A549 (cell line): Measurements from ENCODE around the gene KRT23. TPM values are rescaled to one million over a fixed set of nuclear protein-coding genes. Genes with fewer than 3 reads are reported as not detected.

Experiments
- ATAC-seq, 2 experiments: fragments of 200-7000 bp in 1 of 2; fragments of >200 bp in 1 of 2; cut with Nextera tagmentation in 1 of 2; cut with Tn5 transposase in 1 of 2; 3 replicates each; pipeline versions ENCODE4 v1.8.0 to v1.9.1; 2018 to 2020; ENCODE audit warnings: mild to moderate bottlenecking in 1 of 2, moderate library complexity in 1 of 2
- CTCF ChIA-PET: fragments of 300-600 bp; sonication (Branson Sonifier 250); formaldehyde crosslinking; extraction: SDS; loops from one replicate; lab custom pipeline; 2021; ENCODE audit warnings: antibody characterized with exemption, inconsistent platforms; lab: Yijun Ruan, JAX
- POLR2A ChIA-PET: fragments of 350-600 bp; formaldehyde crosslinking; extraction: SDS; loops from one replicate; lab custom pipeline; 2021; ENCODE audit warnings: antibody characterized with exemption, inconsistent platforms; lab: Yijun Ruan, JAX
- DNase-seq, 2 experiments: peaks; one replicate each; pipeline versions ENCODE4 v3.0.0 to v3.0.0-alpha.2; 2011 to 2016; ENCODE audit warnings: low read depth in 1 of 2, low spot score in 1 of 2
- FAIRE-seq: peaks from 2 replicates; lab custom pipeline; 2011; peaks lifted over from hg19 to GRCh38; lab: Jason Lieb, UNC
- H3K27ac ChIP-seq, 2 experiments: fragments of >200 bp; sonication (Bioruptor Twin); formaldehyde crosslinking; 3 replicates each; pipeline ENCODE4 v1.5.1; 2016 to 2017
- H3K4me1 ChIP-seq: fragments of >200 bp; sonication (Bioruptor Twin); formaldehyde crosslinking; 3 replicates; pipeline ENCODE4 v1.6.1; 2016
- H3K4me2 ChIP-seq: fragments of >200 bp; sonication (Bioruptor Twin); formaldehyde crosslinking; 3 replicates; pipeline ENCODE4 v1.6.1; 2016
- H3K4me3 ChIP-seq: fragments of >200 bp; sonication (Bioruptor Twin); formaldehyde crosslinking; 3 replicates; pipeline ENCODE4 v1.5.1; 2016
- H3K9me3 ChIP-seq: fragments of >200 bp; sonication (Bioruptor Twin); formaldehyde crosslinking; 3 replicates; pipeline ENCODE4 v1.6.1; 2016
- BHLHE40 ChIP-seq: IDR thresholded peaks from 2 replicates; pipeline ENCODE4 v1.6.1; 2012; ENCODE audit warnings: low read depth, low read length, inconsistent platforms
- CEBPB ChIP-seq, 2 experiments: fragments of >200 bp in 1 of 2; sonication (Bioruptor Twin) in 1 of 2; formaldehyde crosslinking in 1 of 2; IDR thresholded peaks; 2 replicates each; pipeline ENCODE4 v1.6.1; 2012 to 2016
- CHD2 ChIP-seq: fragments of 150-350 bp; IDR thresholded peaks from 2 replicates; pipeline ENCODE4 v1.6.1; 2014; ENCODE audit warnings: low read length; ENCODE audit not compliant: partially characterized antibody
- CHD4 ChIP-seq: fragments of 200-600 bp; sonication (generic); IDR thresholded peaks from 2 replicates; pipeline ENCODE4 v1.6.1; 2016; ENCODE audit warnings: antibody characterized with exemption, mild to moderate bottlenecking, borderline replicate concordance
- EP300 ChIP-seq, 2 experiments: fragments of >200 bp; sonication (Bioruptor Twin); formaldehyde crosslinking; IDR thresholded peaks; 2 replicates in 1 of 2; 3 replicates in 1 of 2; pipeline ENCODE4 v1.6.1; 2016 to 2017
- ESRRA ChIP-seq: fragments of 150-350 bp; IDR thresholded peaks from 2 replicates; pipeline ENCODE4 v1.6.1; 2014; ENCODE audit warnings: mild to moderate bottlenecking, low read length, borderline replicate concordance
- FOSB ChIP-seq: fragments of 250-450 bp; sonication (Bioruptor Pico); IDR thresholded peaks from 2 replicates; pipeline ENCODE4 v1.5.0; 2020; ENCODE audit warnings: mild to moderate bottlenecking, moderate library complexity
- GATA3 ChIP-seq: IDR thresholded peaks from 2 replicates; pipeline ENCODE4 v1.6.1; 2012; ENCODE audit warnings: borderline replicate concordance
- HDAC2 ChIP-seq: fragments of 200-600 bp; sonication (generic); IDR thresholded peaks from 2 replicates; pipeline ENCODE4 v1.6.1; 2016
- HEYL ChIP-seq: fragments of 250-450 bp; sonication (Bioruptor Pico); IDR thresholded peaks from 2 replicates; pipeline ENCODE4 v1.8.0; 2021; ENCODE audit warnings: mild to moderate bottlenecking, moderate library complexity
- JUNB ChIP-seq: fragments of >200 bp; sonication (Bioruptor Twin); formaldehyde crosslinking; IDR thresholded peaks from 2 replicates; pipeline ENCODE4 v1.6.1; 2016
- KDM1A ChIP-seq: fragments of 200-600 bp; sonication (generic); IDR thresholded peaks from 2 replicates; pipeline ENCODE4 v1.6.1; 2016; ENCODE audit warnings: low read depth, mild to moderate bottlenecking
- KDM5A ChIP-seq: fragments of 200-600 bp; sonication (generic); IDR thresholded peaks from 2 replicates; pipeline ENCODE4 v1.6.1; 2016; ENCODE audit warnings: antibody characterized with exemption, mild to moderate bottlenecking
- MAZ ChIP-seq: fragments of 150-350 bp; IDR thresholded peaks from 2 replicates; pipeline ENCODE4 v1.6.1; 2014; ENCODE audit warnings: antibody characterized with exemption, low read depth, low read length, borderline replicate concordance
- NFE2L2 ChIP-seq: fragments of 150-350 bp; conservative IDR thresholded peaks from 2 replicates; pipeline ENCODE4 v1.6.1; 2014; ENCODE audit warnings: low read length
- NPAS2 ChIP-seq: fragments of 250-450 bp; sonication (Bioruptor Pico); IDR thresholded peaks from 2 replicates; pipeline ENCODE4 v1.8.0; 2022; ENCODE audit warnings: mild to moderate bottlenecking, moderate library complexity, borderline replicate concordance
- PHF8 ChIP-seq: fragments of 200-600 bp; sonication (generic); IDR thresholded peaks from 2 replicates; pipeline ENCODE4 v1.6.1; 2016; ENCODE audit warnings: low read depth, mild to moderate bottlenecking, antibody characterized with exemption, moderate library complexity, borderline replicate concordance
- POLR2A ChIP-seq: IDR thresholded peaks from 2 replicates; pipeline ENCODE4 v1.6.1; 2012; ENCODE audit warnings: mild to moderate bottlenecking, low read length
- POLR2AphosphoS2 ChIP-seq: conservative IDR thresholded peaks from 2 replicates; pipeline ENCODE4 v1.6.1; 2012; ENCODE audit warnings: low read length, improper control_type of control experiment, inconsistent platforms
- ZC3H11A ChIP-seq: fragments of 450-650 bp; IDR thresholded peaks from 2 replicates; pipeline ENCODE4 v1.6.1; 2014; ENCODE audit warnings: antibody characterized with exemption, mild to moderate bottlenecking
- ZNF302 ChIP-seq: fragments of 250-450 bp; sonication (Bioruptor Pico); IDR thresholded peaks from 2 replicates; pipeline ENCODE4 v1.9.0; 2021; ENCODE audit warnings: inconsistent platforms, mild to moderate bottlenecking, moderate library complexity
- WGBS: methylation state at CpG from one replicate; pipeline ENCODE4 v1.1.6; 2017; ENCODE audit errors: missing lambda C conversion rate; 5-methylcytosine and 5-hydroxymethylcytosine counted together
- polyA plus RNA-seq, 4 experiments: library from polyadenylated mRNA; depleted of rRNA in 3 of 4; stranded (reverse); fragments of >200 nt; fragmentation: RNase III in 1 of 4; extraction: RNeasy Plus Mini Kit Qiagen cat#74134 plus additional on column Dnase treatment in 1 of 4; gene quantifications; 2 replicates in 3 of 4; 3 replicates in 1 of 4; pipeline ENCODE4 v1.2.3, GENCODE V29; 2011 to 2017
- TF ChIP-seq, protein P1 (sequence below): fragments of 200-600 bp; sonication (generic); IDR thresholded peaks from 2 replicates; pipeline ENCODE4 v1.6.1; 2016; ENCODE audit warnings: antibody characterized with exemption, mild to moderate bottlenecking, moderate library complexity
- TF ChIP-seq, protein P2 (sequence below): fragments of >200 bp; sonication (Bioruptor Twin); formaldehyde crosslinking; IDR thresholded peaks from 3 replicates; pipeline ENCODE4 v1.6.1; 2016
- TF ChIP-seq, protein P3 (sequence below): IDR thresholded peaks from 2 replicates; pipeline ENCODE4 v1.6.1; 2012
- TF ChIP-seq, protein P4 (sequence below): fragments of 250-450 bp; sonication (Bioruptor Pico); IDR thresholded peaks from 2 replicates; pipeline ENCODE4 v1.5.0; 2020; ENCODE audit warnings: low read depth, mild to moderate bottlenecking, moderate library complexity
- TF ChIP-seq, protein P5 (sequence below): IDR thresholded peaks from 2 replicates; pipeline ENCODE4 v1.6.1; 2012; ENCODE audit warnings: low read depth, borderline replicate concordance
- TF ChIP-seq, protein P6 (sequence below): fragments of >200 bp; sonication (Bioruptor Twin); formaldehyde crosslinking; IDR thresholded peaks from 2 replicates; pipeline ENCODE4 v1.6.1; 2016

Gene KRT23
- polyA plus RNA-seq, 2 of the 4 experiments (the other 2 are of a cell fraction), result not detected

DNA sequence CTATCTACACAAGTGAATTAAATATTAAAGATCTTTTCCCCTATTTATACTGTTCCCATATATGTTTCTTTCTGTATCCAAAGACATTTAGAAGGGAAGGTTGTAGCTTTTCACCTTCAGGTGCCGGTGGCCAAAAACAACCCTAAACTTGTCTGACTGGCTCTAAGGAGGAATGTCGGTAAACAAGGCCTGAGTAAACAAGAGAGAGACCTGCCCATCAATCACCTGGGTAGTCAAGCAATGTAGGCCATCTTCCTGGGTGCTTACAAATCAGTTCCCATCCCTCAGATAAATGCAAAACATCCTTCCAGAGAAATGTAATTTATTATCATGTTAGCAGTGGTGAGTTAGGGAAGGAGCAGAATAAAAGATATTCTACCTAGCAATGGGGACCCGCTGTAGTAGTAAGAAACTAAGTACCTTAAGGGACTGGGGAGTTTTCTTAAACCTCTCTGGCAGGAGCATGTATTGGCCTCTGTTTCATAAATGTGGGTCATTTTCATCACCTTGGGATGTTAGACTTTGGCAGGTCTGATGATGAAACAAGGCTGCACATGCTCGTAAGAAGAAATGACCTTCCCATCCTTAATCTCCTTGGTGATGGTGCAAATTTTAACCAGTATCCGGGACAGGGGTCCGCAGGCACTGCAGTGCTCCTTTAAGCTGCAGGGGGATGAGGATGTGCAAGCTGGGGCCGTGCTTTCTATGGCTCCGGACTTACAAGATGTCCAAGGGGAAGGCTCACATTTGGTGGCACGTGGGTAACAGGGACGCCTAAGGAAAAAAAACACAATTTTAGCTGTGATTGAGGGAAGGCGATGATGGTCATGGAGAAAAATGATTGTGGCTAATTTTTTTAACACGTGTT, 20.9 kb upstream of the KRT23 start:
- Histone ChIP-seq H3K4me1 (peaks cover 28% of the 10 kb centered on the region), H3K27ac (peak overlapping the region in 1 of 2 experiments; percentile 26; a peak in 3 of 6 replicates), H3K9me3 (no peaks in the 10 kb centered on the region), H3K4me2 (peak overlapping the region; percentile 1; the same call in 1 of the 3 replicates), H3K4me3 (no peak overlapping the region)
- no peak for FAIRE-seq
- 75% methylated on average over 12 of the region's 12 CpGs for WGBS
- ATAC-seq, result no peak
- POLR2A ChIA-PET, result no interaction called here
- CTCF ChIA-PET, result interaction anchor here (0.9 to 1.7 kb wide), 6 partner anchors 11 to 708 kb away, joined by 3 to 8 read pairs (median 4); no protein-coding TSS in a partner anchor
- DNase-seq, result no peak
- TF ChIP-seq ZNF302 (CRISPR knock-in tag) (no peak), POLR2A (no peak), NPAS2 (CRISPR knock-in tag) (no peak), CHD2 (no peak), HDAC2 (no peak), BHLHE40 (no peak), ESRRA (no peak), PHF8 (no peak), NFE2L2 (no peak), EP300 (IDR thresholded peaks at IDR 0.05) (no peak), JUNB (no peak), POLR2AphosphoS2 (no peak), MAZ (no peak)
- TF ChIP-seq, protein P1, sequence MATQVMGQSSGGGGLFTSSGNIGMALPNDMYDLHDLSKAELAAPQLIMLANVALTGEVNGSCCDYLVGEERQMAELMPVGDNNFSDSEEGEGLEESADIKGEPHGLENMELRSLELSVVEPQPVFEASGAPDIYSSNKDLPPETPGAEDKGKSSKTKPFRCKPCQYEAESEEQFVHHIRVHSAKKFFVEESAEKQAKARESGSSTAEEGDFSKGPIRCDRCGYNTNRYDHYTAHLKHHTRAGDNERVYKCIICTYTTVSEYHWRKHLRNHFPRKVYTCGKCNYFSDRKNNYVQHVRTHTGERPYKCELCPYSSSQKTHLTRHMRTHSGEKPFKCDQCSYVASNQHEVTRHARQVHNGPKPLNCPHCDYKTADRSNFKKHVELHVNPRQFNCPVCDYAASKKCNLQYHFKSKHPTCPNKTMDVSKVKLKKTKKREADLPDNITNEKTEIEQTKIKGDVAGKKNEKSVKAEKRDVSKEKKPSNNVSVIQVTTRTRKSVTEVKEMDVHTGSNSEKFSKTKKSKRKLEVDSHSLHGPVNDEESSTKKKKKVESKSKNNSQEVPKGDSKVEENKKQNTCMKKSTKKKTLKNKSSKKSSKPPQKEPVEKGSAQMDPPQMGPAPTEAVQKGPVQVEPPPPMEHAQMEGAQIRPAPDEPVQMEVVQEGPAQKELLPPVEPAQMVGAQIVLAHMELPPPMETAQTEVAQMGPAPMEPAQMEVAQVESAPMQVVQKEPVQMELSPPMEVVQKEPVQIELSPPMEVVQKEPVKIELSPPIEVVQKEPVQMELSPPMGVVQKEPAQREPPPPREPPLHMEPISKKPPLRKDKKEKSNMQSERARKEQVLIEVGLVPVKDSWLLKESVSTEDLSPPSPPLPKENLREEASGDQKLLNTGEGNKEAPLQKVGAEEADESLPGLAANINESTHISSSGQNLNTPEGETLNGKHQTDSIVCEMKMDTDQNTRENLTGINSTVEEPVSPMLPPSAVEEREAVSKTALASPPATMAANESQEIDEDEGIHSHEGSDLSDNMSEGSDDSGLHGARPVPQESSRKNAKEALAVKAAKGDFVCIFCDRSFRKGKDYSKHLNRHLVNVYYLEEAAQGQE, result no peak
- TF ChIP-seq, protein P2, sequence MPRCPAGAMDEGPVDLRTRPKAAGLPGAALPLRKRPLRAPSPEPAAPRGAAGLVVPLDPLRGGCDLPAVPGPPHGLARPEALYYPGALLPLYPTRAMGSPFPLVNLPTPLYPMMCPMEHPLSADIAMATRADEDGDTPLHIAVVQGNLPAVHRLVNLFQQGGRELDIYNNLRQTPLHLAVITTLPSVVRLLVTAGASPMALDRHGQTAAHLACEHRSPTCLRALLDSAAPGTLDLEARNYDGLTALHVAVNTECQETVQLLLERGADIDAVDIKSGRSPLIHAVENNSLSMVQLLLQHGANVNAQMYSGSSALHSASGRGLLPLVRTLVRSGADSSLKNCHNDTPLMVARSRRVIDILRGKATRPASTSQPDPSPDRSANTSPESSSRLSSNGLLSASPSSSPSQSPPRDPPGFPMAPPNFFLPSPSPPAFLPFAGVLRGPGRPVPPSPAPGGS, result no peak
- TF ChIP-seq, protein P3, sequence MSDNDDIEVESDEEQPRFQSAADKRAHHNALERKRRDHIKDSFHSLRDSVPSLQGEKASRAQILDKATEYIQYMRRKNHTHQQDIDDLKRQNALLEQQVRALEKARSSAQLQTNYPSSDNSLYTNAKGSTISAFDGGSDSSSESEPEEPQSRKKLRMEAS, result no peak
- TF ChIP-seq, protein P4, sequence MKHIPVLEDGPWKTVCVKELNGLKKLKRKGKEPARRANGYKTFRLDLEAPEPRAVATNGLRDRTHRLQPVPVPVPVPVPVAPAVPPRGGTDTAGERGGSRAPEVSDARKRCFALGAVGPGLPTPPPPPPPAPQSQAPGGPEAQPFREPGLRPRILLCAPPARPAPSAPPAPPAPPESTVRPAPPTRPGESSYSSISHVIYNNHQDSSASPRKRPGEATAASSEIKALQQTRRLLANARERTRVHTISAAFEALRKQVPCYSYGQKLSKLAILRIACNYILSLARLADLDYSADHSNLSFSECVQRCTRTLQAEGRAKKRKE (CRISPR knock-in tag), result no peak

DNA sequence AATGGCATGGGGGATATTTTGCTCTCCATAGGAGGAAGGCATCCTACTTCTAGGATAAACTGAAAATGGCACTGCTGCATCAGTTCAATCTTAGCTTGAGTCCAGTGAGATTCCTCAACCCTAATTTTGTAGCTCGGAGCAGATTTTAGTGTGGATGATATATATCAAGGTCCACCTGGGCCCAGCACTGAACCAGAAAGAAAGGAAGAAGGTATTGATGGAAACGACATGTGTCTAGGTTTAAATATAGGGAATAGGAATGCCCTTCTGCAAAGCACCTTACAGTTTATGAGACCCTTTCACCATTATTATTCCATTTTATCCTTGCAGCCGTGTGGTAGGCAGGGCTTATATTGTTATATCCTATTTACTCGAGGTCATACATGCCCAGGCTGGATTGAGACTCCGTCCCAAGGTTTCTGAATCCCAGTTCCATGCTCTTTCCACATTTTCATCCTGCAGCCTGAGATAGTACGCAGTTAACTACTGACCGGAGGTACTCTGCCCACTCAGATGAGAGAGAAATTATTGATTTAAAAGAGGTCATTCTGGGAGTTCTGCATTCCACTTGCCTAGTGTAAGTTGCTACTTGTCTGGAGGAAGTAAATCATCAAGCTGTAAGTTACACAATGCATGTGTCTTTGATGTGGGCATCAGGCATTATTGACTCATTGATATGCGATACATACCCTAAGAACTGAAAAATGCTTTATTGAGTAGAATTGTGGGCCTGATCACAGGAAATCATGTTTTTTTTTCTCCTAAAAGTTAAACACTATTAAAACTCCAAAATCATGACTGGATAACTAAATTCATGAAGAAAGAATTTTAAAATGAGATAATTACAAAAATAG, 19.2 kb upstream of the KRT23 start:
- FAIRE-seq, result peak; percentile 92
- peak in 1 of 2 experiments; percentile 77 for DNase-seq
- Histone ChIP-seq H3K4me1 (peaks cover 36% of the 10 kb centered on the region), H3K27ac (peak overlapping the region; percentile 51 to 76; a peak in 5 of 6 replicates), H3K4me2 (peak overlapping the region; percentile 50), H3K9me3 (no peaks in the 10 kb centered on the region), H3K4me3 (no peak overlapping the region)
- ChIA-PET CTCF (interaction anchor here (0.7 to 2.0 kb wide), 3 partner anchors 13 to 592 kb away, joined by 3 to 8 read pairs (median 4); no protein-coding TSS in a partner anchor), POLR2A (no interaction called here)
- 49% methylated on average over 8 of the region's 8 CpGs for WGBS
- ATAC-seq, result peak; percentile 65 to 75; a peak in 5 of 6 replicates
- TF ChIP-seq, protein P5, sequence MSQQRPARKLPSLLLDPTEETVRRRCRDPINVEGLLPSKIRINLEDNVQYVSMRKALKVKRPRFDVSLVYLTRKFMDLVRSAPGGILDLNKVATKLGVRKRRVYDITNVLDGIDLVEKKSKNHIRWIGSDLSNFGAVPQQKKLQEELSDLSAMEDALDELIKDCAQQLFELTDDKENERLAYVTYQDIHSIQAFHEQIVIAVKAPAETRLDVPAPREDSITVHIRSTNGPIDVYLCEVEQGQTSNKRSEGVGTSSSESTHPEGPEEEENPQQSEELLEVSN, result no peak
- no peak for TF ChIP-seq ESRRA
- TF ChIP-seq JUNB, result peak; percentile 94
- no peak for TF ChIP-seq HEYL (CRISPR knock-in tag)
- TF ChIP-seq, protein P6, sequence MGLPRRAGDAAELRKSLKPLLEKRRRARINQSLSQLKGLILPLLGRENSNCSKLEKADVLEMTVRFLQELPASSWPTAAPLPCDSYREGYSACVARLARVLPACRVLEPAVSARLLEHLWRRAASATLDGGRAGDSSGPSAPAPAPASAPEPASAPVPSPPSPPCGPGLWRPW, result peak; percentile 62; the same call in 1 of the 2 replicates
- TF ChIP-seq KDM5A, result no peak
- no peak for TF ChIP-seq ZC3H11A
- no peak for TF ChIP-seq KDM1A
- no peak for TF ChIP-seq FOSB (CRISPR knock-in tag)
- no peak for TF ChIP-seq CHD4
- TF ChIP-seq, protein P3, result 0 out of 2 replicates have a peak, but pooled peaks have one; percentile 31
- peak; percentile 82 for TF ChIP-seq GATA3
- peak; percentile 82 to 85 for TF ChIP-seq CEBPB (IDR thresholded peaks at IDR 0.05)
- no peak for TF ChIP-seq ZNF302 (CRISPR knock-in tag)
